ENCODE results near the gene PRKG1.

DNA sequence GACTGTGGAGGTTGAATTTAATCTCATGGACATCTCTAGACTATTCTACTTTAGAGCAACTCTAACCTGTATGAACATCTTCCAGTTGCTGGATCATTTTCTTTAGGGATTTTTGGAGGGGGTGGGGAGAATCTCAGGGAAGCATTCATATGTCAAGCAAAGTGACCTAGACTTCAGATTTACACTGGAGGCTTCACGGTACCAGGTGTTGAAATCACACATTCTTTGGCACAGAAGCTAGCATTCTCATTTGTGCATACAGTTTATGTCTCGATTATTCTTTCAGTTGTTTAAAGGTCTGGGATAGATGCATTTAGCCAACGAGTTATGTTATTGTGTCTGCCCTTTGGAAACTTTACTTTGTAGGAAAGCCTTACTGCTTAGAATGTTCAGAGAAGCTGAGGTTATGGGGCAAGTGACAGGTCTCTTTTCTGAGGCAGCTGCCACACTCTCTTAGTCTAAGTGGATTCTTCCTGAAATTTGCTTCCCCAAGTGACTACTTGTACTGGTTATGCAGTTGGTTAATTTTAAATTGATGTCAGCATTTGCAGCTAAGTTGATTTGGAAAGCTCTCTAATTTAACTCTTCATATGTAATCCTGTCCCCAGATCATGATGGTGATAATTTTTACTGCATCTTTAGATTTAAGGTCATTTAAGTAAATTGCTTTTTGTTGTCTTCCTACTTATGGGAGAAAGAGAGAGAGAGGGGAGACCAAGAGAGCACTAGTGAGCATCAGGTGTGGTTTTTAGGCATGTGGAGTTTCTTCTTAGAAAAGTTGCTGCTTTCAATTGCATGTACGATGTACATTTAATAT, 153.8 kb downstream of the PRKG1 start:
- TF ChIP-seq, protein P1, sequence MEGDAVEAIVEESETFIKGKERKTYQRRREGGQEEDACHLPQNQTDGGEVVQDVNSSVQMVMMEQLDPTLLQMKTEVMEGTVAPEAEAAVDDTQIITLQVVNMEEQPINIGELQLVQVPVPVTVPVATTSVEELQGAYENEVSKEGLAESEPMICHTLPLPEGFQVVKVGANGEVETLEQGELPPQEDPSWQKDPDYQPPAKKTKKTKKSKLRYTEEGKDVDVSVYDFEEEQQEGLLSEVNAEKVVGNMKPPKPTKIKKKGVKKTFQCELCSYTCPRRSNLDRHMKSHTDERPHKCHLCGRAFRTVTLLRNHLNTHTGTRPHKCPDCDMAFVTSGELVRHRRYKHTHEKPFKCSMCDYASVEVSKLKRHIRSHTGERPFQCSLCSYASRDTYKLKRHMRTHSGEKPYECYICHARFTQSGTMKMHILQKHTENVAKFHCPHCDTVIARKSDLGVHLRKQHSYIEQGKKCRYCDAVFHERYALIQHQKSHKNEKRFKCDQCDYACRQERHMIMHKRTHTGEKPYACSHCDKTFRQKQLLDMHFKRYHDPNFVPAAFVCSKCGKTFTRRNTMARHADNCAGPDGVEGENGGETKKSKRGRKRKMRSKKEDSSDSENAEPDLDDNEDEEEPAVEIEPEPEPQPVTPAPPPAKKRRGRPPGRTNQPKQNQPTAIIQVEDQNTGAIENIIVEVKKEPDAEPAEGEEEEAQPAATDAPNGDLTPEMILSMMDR (IDR thresholded peaks at IDR 0.05) = no peak
- no peak for TF ChIP-seq EP300 (IDR thresholded peaks at IDR 0.05)

All from esophagus muscularis mucosa (tissue), 3 donors.